Mesendoderm (in vitro differentiated cells): ENCODE measurements around the gene PAK5.

Experiments used
- DNase-seq: peaks from one replicate; pipeline ENCODE4 v3.0.0; 2013
- H2AK5ac ChIP-seq: 2 replicates; pipeline ENCODE4 v1.6.1; 2013; ENCODE audit warnings: low read length, inconsistent platforms
- H2BK120ac ChIP-seq: 2 replicates; pipeline ENCODE4 v1.6.1; 2013; ENCODE audit warnings: low read depth, mild to moderate bottlenecking, low read length, moderate library complexity, mixed read lengths
- H2BK15ac ChIP-seq: replicated peaks from 2 replicates; pipeline ENCODE4 v1.6.1; 2013; ENCODE audit warnings: low read depth, mild to moderate bottlenecking, moderate library complexity
- H2BK5ac ChIP-seq: 2 replicates; pipeline ENCODE4 v1.6.1; 2013; ENCODE audit warnings: low read length, inconsistent platforms
- H3K18ac ChIP-seq: 2 replicates; pipeline ENCODE4 v1.6.1; 2013; ENCODE audit warnings: mild to moderate bottlenecking, low read length, mixed read lengths
- H3K23ac ChIP-seq: one replicate; pipeline ENCODE4 v1.6.1; 2013; ENCODE audit warnings: low read length
- H3K27ac ChIP-seq: 2 replicates; pipeline ENCODE4 v1.5.1; 2013; ENCODE audit warnings: low read depth, mild to moderate bottlenecking, inconsistent platforms, low read length, moderate library complexity
- H3K27me3 ChIP-seq: 2 replicates; pipeline ENCODE4 v1.6.1; 2013; ENCODE audit warnings: low read length, control low read depth, mild to moderate bottlenecking, inconsistent platforms; ENCODE audit not compliant: insufficient read depth, poor library complexity
- H3K36me3 ChIP-seq: 2 replicates; pipeline ENCODE4 v1.6.1; 2013; ENCODE audit warnings: low read length, inconsistent platforms; ENCODE audit not compliant: control insufficient read depth, insufficient read depth
- H3K4ac ChIP-seq: one replicate; pipeline ENCODE4 v1.6.1; 2013; ENCODE audit warnings: low read depth, mild to moderate bottlenecking, low read length, moderate library complexity
- H3K4me1 ChIP-seq: 2 replicates; pipeline ENCODE4 v1.6.1; 2013; ENCODE audit warnings: low read depth, low read length, inconsistent platforms; ENCODE audit not compliant: control insufficient read depth
- H3K4me2 ChIP-seq: 2 replicates; pipeline ENCODE4 v1.6.1; 2013; ENCODE audit warnings: low read length
- H3K4me3 ChIP-seq: 2 replicates; pipeline ENCODE4 v1.5.1; 2013; ENCODE audit warnings: mild to moderate bottlenecking, low read length
- H3K56ac ChIP-seq: one replicate; pipeline ENCODE4 v1.6.1; 2013; ENCODE audit warnings: low read length
- H3K79me1 ChIP-seq: 2 replicates; pipeline ENCODE4 v1.6.1; 2013; ENCODE audit warnings: low read length, inconsistent platforms
- H3K79me2 ChIP-seq: 2 replicates; pipeline ENCODE4 v1.6.1; 2013; ENCODE audit warnings: mild to moderate bottlenecking, low read length; ENCODE audit not compliant: control insufficient read depth, insufficient read depth
- H3K9ac ChIP-seq: 2 replicates; pipeline ENCODE4 v1.6.1; 2013; ENCODE audit warnings: low read length, inconsistent platforms
- H4K5ac ChIP-seq: one replicate; pipeline ENCODE4 v1.6.1; 2013; ENCODE audit warnings: low read length
- H4K8ac ChIP-seq: one replicate; pipeline ENCODE4 v1.6.1; 2013; ENCODE audit warnings: low read depth, mild to moderate bottlenecking, control low read depth, low read length, moderate library complexity
- WGBS: extraction: QIAGEN DNeasy Blood & Tissue Kit; methylation state at CpG from one replicate; pipeline ENCODE4 v1.1.7; 2013; ENCODE audit warnings: low lambda C conversion rate, missing lambda C conversion rate; ENCODE audit not compliant: insufficient coverage; ENCODE audit errors: extremely low coverage; 5-methylcytosine and 5-hydroxymethylcytosine counted together

The PAK5 gene

DNA sequence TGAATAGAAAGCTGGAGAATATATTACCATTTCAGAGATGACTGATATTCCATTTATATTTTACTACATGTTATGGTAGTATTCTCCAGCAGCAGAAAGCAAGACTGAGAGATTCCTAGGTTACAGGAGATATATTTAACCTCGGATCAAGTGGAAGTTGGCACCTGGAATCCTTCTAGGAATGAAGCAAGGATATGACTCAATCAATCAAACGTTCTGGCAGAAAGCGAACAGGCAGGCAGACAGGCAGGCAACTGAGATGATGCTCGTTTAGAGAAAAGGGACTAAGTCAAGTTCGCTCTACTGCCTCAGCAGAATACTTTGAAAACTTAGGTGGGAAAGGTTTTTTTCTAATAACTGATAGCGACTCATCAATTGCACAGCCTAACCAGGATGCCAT is 46.2 kb downstream of the PAK5 start:
- Histone ChIP-seq H4K8ac (no peak overlapping the region), H3K4me3 (no peak overlapping the region), H2AK5ac (no peak overlapping the region), H3K18ac (no peak overlapping the region), H3K4ac (no peak overlapping the region), H2BK5ac (no peak overlapping the region), H3K4me1 (no peaks in the 10 kb centered on the region), H3K23ac (no peak overlapping the region), H2BK120ac (no peak overlapping the region), H3K79me2 (no peaks in the 10 kb centered on the region), H3K4me2 (no peak overlapping the region), H2BK15ac (no peak overlapping the region), H3K27me3 (no peaks in the 10 kb centered on the region), H3K56ac (no peak overlapping the region), H3K27ac (no peak overlapping the region), H4K5ac (no peak overlapping the region), H3K36me3 (no peaks in the 10 kb centered on the region), H3K9ac (no peak overlapping the region), H3K79me1 (no peaks in the 10 kb centered on the region)
- no peak for DNase-seq
- WGBS, result no CpG with 5 or more reads among the region's 6 CpGs

DNA sequence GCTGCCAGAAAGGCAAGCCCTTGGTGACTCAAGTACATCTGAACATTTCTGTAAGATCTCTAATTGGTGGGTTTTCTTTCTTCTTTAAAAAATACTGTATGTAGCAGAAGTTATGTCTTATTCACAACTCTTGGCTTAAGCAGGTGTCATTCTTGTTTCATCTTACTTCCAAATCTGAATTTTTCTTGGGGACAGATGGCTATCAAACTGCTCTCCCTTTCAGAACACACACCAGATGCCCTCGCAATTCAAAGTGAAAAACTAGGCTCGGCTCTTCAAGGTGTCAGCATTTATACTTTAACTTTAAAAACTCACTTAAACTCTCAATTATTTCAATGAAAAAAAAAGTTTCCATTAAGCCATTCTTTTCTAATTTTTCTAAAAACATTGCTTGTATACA is 49.7 kb downstream of the PAK5 start:
- Histone ChIP-seq H3K18ac (no peak overlapping the region), H4K8ac (no peak overlapping the region), H3K36me3 (no peaks in the 10 kb centered on the region), H4K5ac (no peak overlapping the region), H3K23ac (no peak overlapping the region), H3K4me2 (no peak overlapping the region), H2BK120ac (no peak overlapping the region), H3K79me2 (no peaks in the 10 kb centered on the region), H3K4me1 (no peaks in the 10 kb centered on the region), H2BK5ac (no peak overlapping the region), H3K27me3 (no peaks in the 10 kb centered on the region), H3K56ac (no peak overlapping the region), H3K4me3 (no peak overlapping the region), H2BK15ac (no peak overlapping the region), H3K79me1 (no peaks in the 10 kb centered on the region), H3K9ac (no peak overlapping the region), H2AK5ac (no peak overlapping the region), H3K27ac (no peak overlapping the region), H3K4ac (no peak overlapping the region)
- no peak for DNase-seq
- WGBS, result no CpG with 5 or more reads among the region's 2 CpGs

DNA sequence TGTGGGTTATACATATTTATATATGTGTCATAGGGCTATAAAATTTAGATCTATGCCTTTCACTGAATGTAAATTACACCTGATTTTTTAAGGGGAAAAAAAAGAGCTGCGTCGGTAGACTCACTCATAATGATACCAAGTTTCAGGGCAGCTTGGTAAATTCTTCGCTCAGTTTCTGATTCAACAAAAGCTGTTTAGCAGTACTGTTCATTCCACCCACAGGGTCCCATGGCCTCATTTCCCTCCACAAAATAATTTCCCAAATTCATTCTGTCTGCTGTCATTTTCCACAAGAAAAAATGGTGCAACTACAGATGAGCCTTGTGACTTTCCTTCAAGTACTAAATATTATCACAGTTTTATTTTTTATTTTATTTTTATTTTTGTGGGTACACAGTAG is 63.7 kb downstream of the PAK5 start:
- Histone ChIP-seq H3K4me1 (no peaks in the 10 kb centered on the region), H3K9ac (no peak overlapping the region), H3K56ac (no peak overlapping the region), H3K4me3 (no peak overlapping the region), H3K36me3 (no peaks in the 10 kb centered on the region), H3K79me2 (no peaks in the 10 kb centered on the region), H3K4me2 (no peak overlapping the region), H2BK5ac (no peak overlapping the region), H3K27ac (no peak overlapping the region), H2BK120ac (no peak overlapping the region), H3K27me3 (no peaks in the 10 kb centered on the region), H3K18ac (no peak overlapping the region), H4K5ac (no peak overlapping the region), H2BK15ac (no peak overlapping the region), H3K4ac (no peak overlapping the region), H2AK5ac (no peak overlapping the region), H3K79me1 (no peaks in the 10 kb centered on the region), H4K8ac (no peak overlapping the region), H3K23ac (no peak overlapping the region)
- no CpG with 5 or more reads among the region's 3 CpGs for WGBS
- DNase-seq, result no peak

DNA sequence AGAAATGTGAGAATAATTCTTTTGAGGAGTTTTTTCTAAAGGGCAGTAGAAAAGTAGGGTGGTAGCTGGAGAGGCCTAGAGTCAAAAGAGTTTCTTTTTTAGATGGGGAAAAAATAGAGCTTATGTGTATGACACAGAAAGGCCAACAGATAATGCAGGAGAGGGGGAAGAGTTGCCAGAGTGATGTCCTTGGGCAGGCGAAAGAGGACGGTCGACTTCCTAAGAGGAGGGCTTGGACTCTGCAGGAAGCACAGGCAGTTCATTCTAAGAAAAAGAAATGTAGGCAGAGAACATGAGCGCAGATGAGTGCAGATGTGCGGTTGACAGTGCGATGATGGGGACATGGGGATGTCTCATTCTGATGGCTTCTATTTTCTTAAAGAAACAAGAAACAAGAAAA is 68.9 kb downstream of the PAK5 start:
- H3K4me2 ChIP-seq, result no peak overlapping the region
- no peak overlapping the region for H2BK5ac ChIP-seq
- H3K79me1 ChIP-seq, result no peaks in the 10 kb centered on the region
- H3K27ac ChIP-seq, result no peak overlapping the region
- H2AK5ac ChIP-seq, result no peak overlapping the region
- no peak for DNase-seq
- H3K4ac ChIP-seq, result no peak overlapping the region
- no peaks in the 10 kb centered on the region for H3K36me3 ChIP-seq
- no peak overlapping the region for H4K5ac ChIP-seq
- no peak overlapping the region for H3K9ac ChIP-seq
- no peak overlapping the region for H3K56ac ChIP-seq
- H3K4me3 ChIP-seq, result no peak overlapping the region
- WGBS, result no CpG with 5 or more reads among the region's 6 CpGs
- H4K8ac ChIP-seq, result no peak overlapping the region
- no peaks in the 10 kb centered on the region for H3K4me1 ChIP-seq
- no peaks in the 10 kb centered on the region for H3K27me3 ChIP-seq
- H2BK15ac ChIP-seq, result no peak overlapping the region
- H3K79me2 ChIP-seq, result no peaks in the 10 kb centered on the region
- no peak overlapping the region for H2BK120ac ChIP-seq
- no peak overlapping the region for H3K23ac ChIP-seq
- H3K18ac ChIP-seq, result no peak overlapping the region

DNA sequence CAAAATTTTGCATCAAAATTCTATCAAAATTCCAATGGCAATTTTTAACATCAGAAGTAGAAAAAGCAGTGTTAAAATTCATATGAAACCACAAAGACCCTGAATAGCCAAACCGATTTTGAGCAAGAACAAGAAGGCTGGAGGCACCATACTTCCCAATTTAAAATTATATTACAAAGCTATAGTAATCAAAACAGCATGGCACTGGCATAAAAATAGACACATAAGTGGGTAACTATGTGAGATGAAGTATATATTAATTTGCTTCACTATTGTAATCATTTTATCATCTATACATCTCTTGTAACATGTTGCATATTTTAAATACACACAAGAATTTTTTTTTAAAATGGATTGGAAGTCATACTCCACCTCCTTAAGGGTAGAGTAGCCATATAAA is 77.4 kb downstream of the PAK5 start:
- DNase-seq, result no peak
- Histone ChIP-seq H3K79me1 (no peaks in the 10 kb centered on the region), H3K23ac (no peak overlapping the region), H4K5ac (no peak overlapping the region), H3K4ac (no peak overlapping the region), H2BK15ac (no peak overlapping the region), H3K9ac (no peak overlapping the region), H4K8ac (no peak overlapping the region), H2BK120ac (no peak overlapping the region), H3K56ac (no peak overlapping the region), H3K4me2 (no peak overlapping the region), H3K27me3 (no peaks in the 10 kb centered on the region), H2BK5ac (no peak overlapping the region), H3K18ac (no peak overlapping the region), H3K4me1 (no peaks in the 10 kb centered on the region), H3K4me3 (no peak overlapping the region), H2AK5ac (no peak overlapping the region), H3K36me3 (no peaks in the 10 kb centered on the region), H3K79me2 (no peaks in the 10 kb centered on the region), H3K27ac (no peak overlapping the region)
- no CpG with 5 or more reads among the region's 1 CpG for WGBS

DNA sequence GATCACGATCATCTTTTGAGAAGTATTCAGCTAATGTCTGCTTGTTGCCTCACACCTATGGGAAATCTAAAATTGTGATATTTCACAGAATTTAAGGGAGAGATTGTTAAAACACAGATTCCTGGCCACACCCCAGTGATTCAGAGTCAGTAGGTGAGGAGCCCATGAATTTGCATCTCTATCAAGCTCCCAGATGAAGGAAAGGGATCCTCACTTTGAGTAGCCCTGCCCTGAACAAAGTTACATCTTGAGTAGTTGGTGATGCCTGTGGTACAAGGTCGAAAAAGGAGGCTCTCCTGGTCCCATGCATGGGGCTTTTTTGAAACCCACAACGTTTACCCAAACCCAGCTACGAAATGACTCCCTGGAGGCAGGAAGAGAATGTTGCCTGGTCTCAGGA is 79.5 kb downstream of the PAK5 start:
- Histone ChIP-seq H4K8ac (no peak overlapping the region), H2BK120ac (no peak overlapping the region), H3K4me3 (no peak overlapping the region), H3K23ac (no peak overlapping the region), H3K4me2 (no peak overlapping the region), H2AK5ac (no peak overlapping the region), H2BK5ac (no peak overlapping the region), H3K36me3 (no peaks in the 10 kb centered on the region), H3K56ac (no peak overlapping the region), H3K27ac (no peak overlapping the region), H3K27me3 (no peaks in the 10 kb centered on the region), H3K4me1 (no peaks in the 10 kb centered on the region), H4K5ac (no peak overlapping the region), H3K79me2 (no peaks in the 10 kb centered on the region), H3K79me1 (no peaks in the 10 kb centered on the region), H3K4ac (no peak overlapping the region), H3K18ac (no peak overlapping the region), H3K9ac (no peak overlapping the region), H2BK15ac (no peak overlapping the region)
- WGBS, result no CpG with 5 or more reads among the region's 4 CpGs
- DNase-seq, result no peak
